HepG2 (cell line): ENCODE results near the gene OBI1. TPM values are rescaled to one million over a fixed set of nuclear protein-coding genes. Genes with fewer than 3 reads are reported as not detected.

Experiments used
- IKZF1 ChIP-seq: fragments of 450-650 bp; IDR thresholded peaks from 2 replicates; pipeline ENCODE4 v1.7.1; 2016
- KDM4B ChIP-seq: sonication (generic); formaldehyde crosslinking; IDR thresholded peaks from 2 replicates; pipeline ENCODE4 v1.4.0; 2020; ENCODE audit warnings: missing genetic modification reagents
- NPAS2 ChIP-seq: sonication (generic); formaldehyde crosslinking; IDR thresholded peaks from 2 replicates; pipeline ENCODE4 v1.8.0; 2022; ENCODE audit warnings: mild to moderate bottlenecking, missing genetic modification reagents, borderline replicate concordance
- SAP130 ChIP-seq: IDR thresholded peaks from 2 replicates; pipeline ENCODE4 v1.6.1; 2016; ENCODE audit warnings: low read depth
- SNAPC4 ChIP-seq: sonication (generic); formaldehyde crosslinking; IDR thresholded peaks from 2 replicates; pipeline ENCODE4 v1.4.0; 2020; ENCODE audit warnings: mild to moderate bottlenecking, missing genetic modification reagents
- YEATS4 ChIP-seq: sonication (generic); formaldehyde crosslinking; IDR thresholded peaks from 2 replicates; pipeline ENCODE4 v1.4.0; 2020; ENCODE audit warnings: missing genetic modification reagents, borderline replicate concordance
- ZBTB37 ChIP-seq: sonication (generic); formaldehyde crosslinking; IDR thresholded peaks from 2 replicates; pipeline ENCODE4 v1.4.0; 2020; ENCODE audit warnings: mild to moderate bottlenecking, missing genetic modification reagents
- ZBTB7B ChIP-seq: sonication (generic); formaldehyde crosslinking; IDR thresholded peaks from 2 replicates; pipeline ENCODE4 v1.4.0; 2020; ENCODE audit warnings: missing genetic modification reagents
- ZNF143 ChIP-seq: sonication (generic); formaldehyde crosslinking; IDR thresholded peaks from 2 replicates; pipeline ENCODE4 v1.4.0; 2020; ENCODE audit warnings: missing genetic modification reagents
- ZNF256 ChIP-seq: sonication (generic); formaldehyde crosslinking; conservative IDR thresholded peaks from 2 replicates; pipeline ENCODE4 v1.4.0; 2020; ENCODE audit warnings: missing genetic modification reagents
- ZNF276 ChIP-seq: sonication (generic); formaldehyde crosslinking; IDR thresholded peaks from 2 replicates; pipeline ENCODE4 v1.4.0; 2020; ENCODE audit warnings: mild to moderate bottlenecking, low read depth, missing genetic modification reagents
- ZNF576 ChIP-seq: sonication (generic); formaldehyde crosslinking; IDR thresholded peaks from 2 replicates; pipeline ENCODE4 v1.4.0; 2020; ENCODE audit warnings: mild to moderate bottlenecking, missing genetic modification reagents
- ZNF709 ChIP-seq: sonication (generic); formaldehyde crosslinking; IDR thresholded peaks from 2 replicates; pipeline ENCODE4 v1.5.0; 2020; ENCODE audit warnings: mild to moderate bottlenecking, missing genetic modification reagents
- polyA plus RNA-seq, 8 experiments: library from polyadenylated mRNA; depleted of rRNA in 3 of 8; stranded (reverse) in 7 of 8; unstranded in 1 of 8; fragments of >200 nt; fragmentation: Illumina TruSeq in 4 of 8; extraction: Trizol in 4 of 8; gene quantifications; 2 replicates each; pipeline versions ENCODE4 v1.2.1 to v1.2.3, GENCODE V29; 2011 to 2016; ENCODE audit warnings: low read depth in 4 of 8, missing spikeins in 1 of 8, mixed read lengths in 1 of 8; ENCODE audit not compliant: insufficient read depth in 1 of 8
- total RNA-seq, 5 experiments: library from RNA; depleted of rRNA; stranded (reverse); fragments of >200 nt; fragmentation: Illumina TruSeq; extraction: Trizol; gene quantifications; 2 replicates each; pipeline ENCODE4 v1.2.3, GENCODE V29; 2016; ENCODE audit warnings: low read depth in 1 of 5

The OBI1 gene
- total and polyA plus RNA-seq, 2 of the 13 experiments (the other 11 are each of a cell fraction or from before 2014, with no cell fraction given): 7.8 to 23.5 TPM

- no peak for TF ChIP-seq KDM4B (CRISPR knock-in tag)
- peak; percentile 37; the same call in 1 of the 2 replicates for TF ChIP-seq ZNF143 (CRISPR knock-in tag)
- TF ChIP-seq ZNF576 (CRISPR knock-in tag): no peak
- no peak for TF ChIP-seq ZNF256 (CRISPR knock-in tag)
- TF ChIP-seq NPAS2: no peak
- 0 out of 2 replicates have a peak, but pooled peaks have one; percentile 45 for TF ChIP-seq YEATS4 (CRISPR knock-in tag)
- TF ChIP-seq SNAPC4 (CRISPR knock-in tag): no peak
- TF ChIP-seq ZNF709 (CRISPR knock-in tag): no peak
- no peak for TF ChIP-seq ZBTB7B (CRISPR knock-in tag)
- no peak for TF ChIP-seq ZBTB37 (CRISPR knock-in tag)
- no peak for TF ChIP-seq IKZF1
- TF ChIP-seq SAP130 (CRISPR knock-in tag): peak; percentile 52
- peak; percentile 64; the same call in 1 of the 2 replicates for TF ChIP-seq ZNF276 (CRISPR knock-in tag)
These were observed 55.6 kb downstream of the OBI1 start, which contains the start of gene POU4F1 (continued) for GRCh38 chr13:78603240-78603957.
